Measurements from ENCODE around the gene NLE1.

DNA sequence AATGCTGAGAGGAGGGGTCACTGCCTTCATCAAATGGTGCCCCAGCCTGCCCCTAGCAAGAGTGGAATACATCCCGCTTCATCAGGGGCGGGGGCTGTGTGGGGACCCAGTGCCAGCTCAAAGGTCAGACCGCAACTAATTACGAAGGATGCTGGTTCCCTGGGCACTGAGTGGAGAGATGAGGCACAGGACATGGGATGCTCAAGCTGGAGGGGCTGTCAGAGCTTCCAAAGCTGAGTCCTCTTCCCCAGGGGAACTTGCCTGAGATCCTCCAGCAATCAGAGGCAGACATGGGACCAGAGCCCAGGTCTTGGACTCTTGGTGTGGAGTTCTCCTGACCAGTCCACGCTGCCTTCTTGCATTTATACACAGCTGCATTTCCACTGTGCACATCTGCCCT, 24.4 kb upstream of the NLE1 start:
- no peak for TF ChIP-seq EZH2phosphoT487 (IDR thresholded peaks at IDR 0.05; ENCODE audit: borderline replicate concordance, low read depth)
- TF ChIP-seq JUND (IDR thresholded peaks at IDR 0.05): no peak
- TF ChIP-seq SMC3 (IDR thresholded peaks at IDR 0.05; ENCODE audit: low read depth, low read length): no peak

Data from SK-N-SH (cell line).